Glutamatergic neuron (in vitro differentiated cells): Measurements from ENCODE around the gene NCAM1. TPM values are rescaled to one million over a fixed set of nuclear protein-coding genes. Genes with fewer than 3 reads are reported as not detected.

ENCODE experiments used
- DNase-seq: peaks from one replicate; pipeline ENCODE4 v3.0.0; 2022
- H3K27ac Mint-ChIP-seq: one replicate; pipeline ENCODE4 v1.8.0; 2020; ENCODE audit warnings: mild to moderate bottlenecking, mixed read lengths, inconsistent platforms; ENCODE audit not compliant: unreplicated experiment
- H3K27me3 Mint-ChIP-seq: one replicate; pipeline ENCODE4 v1.8.0; 2020; ENCODE audit warnings: mild to moderate bottlenecking, moderate library complexity, mixed read lengths, inconsistent platforms; ENCODE audit not compliant: unreplicated experiment
- H3K36me3 Mint-ChIP-seq: one replicate; pipeline ENCODE4 v1.8.0; 2020; ENCODE audit warnings: mild to moderate bottlenecking, mixed read lengths, inconsistent platforms; ENCODE audit not compliant: unreplicated experiment
- H3K4me1 Mint-ChIP-seq: one replicate; pipeline ENCODE4 v1.8.0; 2020; ENCODE audit warnings: mild to moderate bottlenecking, low read depth, mixed read lengths, inconsistent platforms; ENCODE audit not compliant: unreplicated experiment
- H3K4me3 Mint-ChIP-seq: one replicate; pipeline ENCODE4 v1.8.0; 2020; ENCODE audit warnings: mild to moderate bottlenecking, mixed read lengths, inconsistent platforms; ENCODE audit not compliant: unreplicated experiment
- H3K9me3 Mint-ChIP-seq: one replicate; pipeline ENCODE4 v1.8.0; 2020; ENCODE audit warnings: mild to moderate bottlenecking, moderate library complexity, mixed read lengths, inconsistent platforms; ENCODE audit not compliant: unreplicated experiment
- total RNA-seq: library from RNA; stranded (reverse); fragmentation: NEBNext Ultra II Directional; extraction: Animal tissue kit (Norgen Biotek cat#: 25700); gene quantifications from one replicate; pipeline ENCODE4 v1.2.1, GENCODE V29; 2021; ENCODE audit not compliant: unreplicated experiment
- TF ChIP-seq, protein P1 (sequence below): fragments of 200-600 bp; sonication (generic); IDR thresholded peaks from one replicate; pipeline ENCODE4 v1.5.0; 2021; ENCODE audit not compliant: partially characterized antibody, unreplicated experiment

Gene NCAM1
- total RNA-seq, 1 donor from 2014 or later = 819 TPM

DNA sequence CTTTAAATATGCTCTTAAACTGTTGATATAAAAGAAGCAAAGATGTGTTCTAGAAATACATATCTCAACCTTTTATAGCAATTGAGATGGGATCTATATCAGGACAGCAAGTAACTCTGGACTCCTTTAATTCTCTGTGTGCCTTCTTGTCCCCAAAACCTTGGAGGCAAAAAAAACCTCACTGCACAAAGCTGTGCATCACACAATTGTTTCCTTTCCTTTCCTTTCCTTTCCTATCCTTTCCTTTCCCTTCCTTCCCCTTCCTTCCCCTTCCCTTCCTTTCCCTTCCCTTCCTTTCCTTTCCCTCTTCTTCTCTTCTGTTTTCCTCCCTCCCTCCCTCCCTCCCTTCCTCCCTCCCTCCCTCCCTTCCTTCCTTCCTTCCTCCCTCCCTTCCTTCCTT, 343.7 kb downstream of the NCAM1 start:
- TF ChIP-seq, protein P1, sequence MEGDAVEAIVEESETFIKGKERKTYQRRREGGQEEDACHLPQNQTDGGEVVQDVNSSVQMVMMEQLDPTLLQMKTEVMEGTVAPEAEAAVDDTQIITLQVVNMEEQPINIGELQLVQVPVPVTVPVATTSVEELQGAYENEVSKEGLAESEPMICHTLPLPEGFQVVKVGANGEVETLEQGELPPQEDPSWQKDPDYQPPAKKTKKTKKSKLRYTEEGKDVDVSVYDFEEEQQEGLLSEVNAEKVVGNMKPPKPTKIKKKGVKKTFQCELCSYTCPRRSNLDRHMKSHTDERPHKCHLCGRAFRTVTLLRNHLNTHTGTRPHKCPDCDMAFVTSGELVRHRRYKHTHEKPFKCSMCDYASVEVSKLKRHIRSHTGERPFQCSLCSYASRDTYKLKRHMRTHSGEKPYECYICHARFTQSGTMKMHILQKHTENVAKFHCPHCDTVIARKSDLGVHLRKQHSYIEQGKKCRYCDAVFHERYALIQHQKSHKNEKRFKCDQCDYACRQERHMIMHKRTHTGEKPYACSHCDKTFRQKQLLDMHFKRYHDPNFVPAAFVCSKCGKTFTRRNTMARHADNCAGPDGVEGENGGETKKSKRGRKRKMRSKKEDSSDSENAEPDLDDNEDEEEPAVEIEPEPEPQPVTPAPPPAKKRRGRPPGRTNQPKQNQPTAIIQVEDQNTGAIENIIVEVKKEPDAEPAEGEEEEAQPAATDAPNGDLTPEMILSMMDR = no peak
- DNase-seq = no peak
- Mint-ChIP-seq H3K4me3 (no peak overlapping the region), H3K27me3 (peaks cover 5% of the 10 kb centered on the region), H3K9me3 (peaks cover 2% of the 10 kb centered on the region), H3K4me1 (no peaks in the 10 kb centered on the region), H3K36me3 (no peaks in the 10 kb centered on the region), H3K27ac (no peak overlapping the region)

DNA sequence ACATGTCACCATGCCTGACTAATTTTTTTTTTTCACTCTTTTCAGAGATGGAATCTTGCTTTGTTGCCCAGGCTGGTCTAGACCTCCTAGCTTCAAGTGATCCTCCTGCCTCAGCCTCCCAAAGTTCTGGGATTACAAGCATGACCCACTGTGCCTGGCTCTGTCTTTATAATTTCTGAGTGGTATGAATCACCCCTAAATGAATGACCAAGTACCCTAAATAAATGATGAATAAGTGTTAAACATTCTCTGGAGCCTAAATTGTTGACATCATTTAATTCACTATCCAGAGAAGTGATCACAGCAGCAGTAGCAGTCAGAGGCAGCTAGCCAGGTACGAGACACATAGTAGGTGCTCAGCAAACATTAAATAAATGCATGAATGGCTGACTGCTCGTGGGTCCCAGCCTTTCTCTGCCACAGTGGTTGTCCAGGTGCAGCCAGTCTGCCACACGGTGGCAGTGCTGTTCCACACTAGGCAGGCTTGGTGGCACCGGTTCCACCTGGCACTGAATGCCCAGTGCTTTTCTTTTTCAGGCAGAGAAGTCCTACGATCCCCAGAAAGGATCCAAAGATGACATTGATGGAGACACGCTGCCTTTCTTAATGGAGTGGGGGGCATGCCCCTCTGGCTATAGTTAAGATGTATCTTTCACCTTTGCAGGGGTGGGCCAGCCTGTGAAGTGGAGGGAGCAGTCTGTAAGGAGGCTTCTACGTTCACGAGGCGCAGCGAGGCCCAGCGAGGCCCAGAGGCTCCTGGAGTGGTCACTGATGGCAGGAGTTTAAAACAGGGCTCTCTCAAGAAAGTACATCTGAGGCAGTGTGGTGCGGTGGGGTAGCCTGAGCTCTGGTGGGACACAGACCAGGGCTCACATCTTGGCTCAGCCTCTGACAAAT, 344.5 kb downstream of the NCAM1 start:
- DNase-seq = peak; percentile 87
- Mint-ChIP-seq H3K27ac (no peak overlapping the region), H3K4me3 (no peak overlapping the region), H3K4me1 (peaks cover 2% of the 10 kb centered on the region), H3K9me3 (peaks cover 4% of the 10 kb centered on the region), H3K27me3 (peaks cover 5% of the 10 kb centered on the region), H3K36me3 (no peaks in the 10 kb centered on the region)
- TF ChIP-seq, protein P1 = peak; percentile 78

DNA sequence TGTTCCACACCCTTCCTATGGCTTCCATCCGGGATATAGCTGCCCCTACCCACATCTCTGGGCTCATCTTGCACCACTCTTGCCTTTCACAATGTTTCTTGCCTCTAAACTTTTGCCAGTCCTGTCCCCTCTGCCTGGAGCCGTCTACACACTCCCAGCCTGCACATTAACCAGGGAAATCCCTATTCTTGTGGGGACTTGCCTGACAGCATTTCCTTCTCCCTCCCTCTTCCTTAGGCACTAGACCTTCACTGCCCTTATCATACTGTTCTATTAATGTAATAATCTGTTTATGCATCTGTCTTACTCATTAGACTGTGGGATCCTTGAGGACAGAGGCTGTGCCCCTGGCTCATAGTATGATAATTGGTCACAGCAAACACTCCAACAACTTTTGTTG, 347.4 kb downstream of the NCAM1 start:
- H3K9me3 Mint-ChIP-seq = peaks cover 4% of the 10 kb centered on the region
- H3K4me3 Mint-ChIP-seq = no peak overlapping the region
- peaks cover 5% of the 10 kb centered on the region for H3K27me3 Mint-ChIP-seq
- H3K27ac Mint-ChIP-seq = no peak overlapping the region
- H3K4me1 Mint-ChIP-seq = peaks cover 8% of the 10 kb centered on the region
- TF ChIP-seq, protein P1 = no peak
- no peaks in the 10 kb centered on the region for H3K36me3 Mint-ChIP-seq
- no peak for DNase-seq

DNA sequence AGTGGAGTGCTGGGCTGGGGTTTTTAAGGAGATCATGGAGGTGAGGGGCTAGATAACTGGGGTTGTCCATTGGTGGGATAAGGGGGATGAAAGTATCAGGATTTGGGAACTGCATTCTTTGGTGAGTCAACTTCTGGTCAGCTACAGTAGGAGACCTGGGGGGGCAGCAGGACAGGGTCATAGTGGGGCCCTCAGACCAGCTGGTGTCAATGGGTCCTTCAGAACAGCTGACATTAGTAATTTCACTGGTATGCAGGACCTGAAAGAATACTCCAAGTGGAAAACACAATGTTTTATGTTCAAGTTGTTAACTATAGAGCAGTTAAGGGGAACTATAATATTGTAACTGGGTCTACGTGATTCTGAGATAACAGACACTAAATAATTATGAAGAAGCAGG, 350.3 kb downstream of the NCAM1 start:
- Mint-ChIP-seq H3K4me3 (no peak overlapping the region), H3K27me3 (peaks cover 2% of the 10 kb centered on the region), H3K36me3 (no peaks in the 10 kb centered on the region), H3K9me3 (peaks cover 4% of the 10 kb centered on the region), H3K27ac (no peak overlapping the region), H3K4me1 (peaks cover 24% of the 10 kb centered on the region)
- no peak for DNase-seq
- TF ChIP-seq, protein P1 = no peak

DNA sequence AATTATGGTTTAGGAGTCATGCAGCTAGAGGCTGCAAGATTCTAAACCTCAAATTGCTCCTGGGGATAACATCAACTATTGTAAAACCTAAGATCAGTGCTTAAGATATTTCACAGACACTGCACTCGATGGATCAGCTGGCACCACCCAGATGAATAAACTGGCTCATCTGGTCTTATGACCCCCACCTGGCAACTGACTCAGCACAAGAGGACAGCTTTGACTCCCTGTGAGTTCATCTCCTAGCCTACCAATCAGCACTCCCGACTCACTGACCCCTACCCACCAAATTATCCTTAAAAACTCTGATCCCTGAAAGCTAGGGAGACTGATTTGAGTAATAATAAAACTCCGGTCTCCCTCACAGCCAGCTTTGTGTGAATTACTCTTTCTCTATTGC, 352.4 kb downstream of the NCAM1 start:
- peaks cover 6% of the 10 kb centered on the region for H3K9me3 Mint-ChIP-seq
- TF ChIP-seq, protein P1 = no peak
- H3K27ac Mint-ChIP-seq = no peak overlapping the region
- peaks cover 31% of the 10 kb centered on the region for H3K4me1 Mint-ChIP-seq
- peak overlapping the region; percentile 87 for H3K4me3 Mint-ChIP-seq
- DNase-seq = no peak
- H3K27me3 Mint-ChIP-seq = no peaks in the 10 kb centered on the region
- H3K36me3 Mint-ChIP-seq = no peaks in the 10 kb centered on the region
